Adrenal gland (tissue), 12 donors: ENCODE data around the gene FAF1. TPM values are rescaled to one million over a fixed set of nuclear protein-coding genes. Genes with fewer than 3 reads are reported as not detected.

Experiments
- DNase-seq, 7 donors: peaks; one replicate each; pipeline ENCODE4 v3.0.0-alpha.2; 2019 to 2020
- H3K27ac ChIP-seq, 5 donors: fragments of 200-600 bp; sonication (generic) in 4 of 5; 1 replicate in 3 of 5; 2 replicates in 2 of 5; pipeline versions ENCODE4 v1.5.1 to v1.8.0; 2016 to 2020; ENCODE audit warnings: mild to moderate bottlenecking in 1 of 5
- H3K27me3 ChIP-seq: fragments of 200-600 bp; 2 replicates; pipeline ENCODE4 v1.8.0; 2021
- H3K36me3 ChIP-seq, 2 donors: fragments of 200-600 bp; replicated peaks in 1 of 2; 1 replicate in 1 of 2; 2 replicates in 1 of 2; pipeline versions ENCODE4 v1.5.1 to v1.8.0; 2018 to 2022
- H3K4me1 ChIP-seq, 2 donors: fragments of 200-600 bp; replicated peaks in 1 of 2; 1 replicate in 1 of 2; 2 replicates in 1 of 2; pipeline versions ENCODE4 v1.5.1 to v1.8.0; 2018 to 2021
- H3K4me3 ChIP-seq, 4 donors: fragments of 200-600 bp; sonication (generic) in 3 of 4; one replicate each; pipeline ENCODE4 v1.5.1; 2016 to 2018
- H3K9me3 ChIP-seq, 3 donors: fragments of 200-600 bp; sonication (generic) in 1 of 3; replicated peaks in 1 of 3; 1 replicate in 2 of 3; 2 replicates in 1 of 3; pipeline versions ENCODE4 v1.5.1 to v1.8.0; 2016 to 2021
- CTCF ChIP-seq, 6 experiments: fragments of 450-650 bp in 4 of 6; fragments of 200-600 bp in 2 of 6; sonication (generic) in 1 of 6; IDR thresholded peaks; 1 replicate in 5 of 6; 2 replicates in 1 of 6; pipeline versions ENCODE4 v1.5.1 to v1.8.0; 2016 to 2021; ENCODE audit warnings: antibody characterized with exemption in 6 of 6, mild to moderate bottlenecking in 2 of 6, moderate library complexity in 1 of 6
- POLR2A ChIP-seq, 2 donors: fragments of 450-650 bp; IDR thresholded peaks; one replicate each; pipeline ENCODE4 v1.6.1; 2017; ENCODE audit warnings: antibody characterized with exemption in 2 of 2, mild to moderate bottlenecking in 2 of 2, moderate library complexity in 1 of 2
- WGBS, 4 donors: extraction: QIAGEN DNeasy Blood & Tissue Kit in 2 of 4; methylation state at CpG; one replicate each; pipeline versions ENCODE4 v1.1.5 to v1.1.7; 2013 to 2017; 5-methylcytosine and 5-hydroxymethylcytosine counted together
- intact Hi-C, 2 donors: fragments of 100-400 bp; cut with DNase I; formaldehyde crosslinking; loops; one replicate each; pipeline versions ENCODE4 v1.14.1 to v1.15.0; 2022 to 2023
- polyA plus RNA-seq, 3 donors: library from polyadenylated mRNA; stranded (reverse); fragments of 200-250 nt in 2 of 3; fragments of 350-450 nt in 1 of 3; fragmentation: Illumina TruSeq in 1 of 3; extraction: RNeasy Lipid Tissue Mini Kit (QIAGEN cat#74804) in 1 of 3; gene quantifications; one replicate each; pipeline ENCODE4 v1.2.3, GENCODE V29; 2013 to 2014
- total RNA-seq, 9 donors: library from RNA; depleted of rRNA in 4 of 9; stranded (reverse); fragments of >200 nt in 4 of 9; fragments of 120-200 nt in 1 of 9; fragmentation: NEBNext Ultra II Directional in 1 of 9; extraction: Animal tissue kit (Norgen Biotek cat#: 25700) in 1 of 9; gene quantifications; one replicate each; pipeline versions ENCODE4 v1.1.0 to v1.2.4, GENCODE V29; 2013 to 2023
- donor health status: healthy with polysubstance abuse.
- donor health status: Bipolar disorder and iron deficiency.
- donor health status: DM: yes; HTN: yes; CAD: no.
- donor health status: DM: no; HTN: no; CAD: no.
- donor health status: DM: no; HTN: no; CAD: no.
- donor health status: DM: yes; HTN: yes; CAD: no.

The FAF1 gene
- total and polyA plus RNA-seq, 12 donors, result 23.4 to 88.4 (median 44.5) TPM

GRCh38 chr1:50430010-50430405, 530.1 kb downstream of the FAF1 start:
- Histone ChIP-seq H3K9me3 (no peaks in the 10 kb centered on the region), H3K4me1 (peaks cover 0 to 16% of the 10 kb centered on the region in 2 donors), H3K27ac (no peak overlapping the region), H3K36me3 (no peaks in the 10 kb centered on the region), H3K4me3 (no peak overlapping the region), H3K27me3 (peaks cover 67% of the 10 kb centered on the region)
- no peak for TF ChIP-seq POLR2A (IDR thresholded peaks at IDR 0.05)
- TF ChIP-seq CTCF (IDR thresholded peaks at IDR 0.05), result no peak
- WGBS, 4 donors, result 19 to 29% (median 27%) methylated on average over 5 of the region's 5 CpGs
- intact Hi-C loops, result no loop called here
- no peak for DNase-seq

- Histone ChIP-seq H3K27ac (no peak overlapping the region), H3K27me3 (peaks cover 86% of the 10 kb centered on the region), H3K9me3 (no peaks in the 10 kb centered on the region), H3K4me3 (no peak overlapping the region), H3K4me1 (peaks cover 4 to 31% of the 10 kb centered on the region in 2 donors), H3K36me3 (no peaks in the 10 kb centered on the region)
- TF ChIP-seq CTCF (IDR thresholded peaks at IDR 0.05), result no peak
- TF ChIP-seq POLR2A (IDR thresholded peaks at IDR 0.05), result no peak
- DNase-seq, result no peak
- intact Hi-C loops, result no loop called here
- 6 to 10% (median 8%) methylated on average over 12 to 35 of the region's 35 CpGs for WGBS, 4 donors
These were observed 532.0 kb downstream of the FAF1 start for GRCh38 chr1:50427818-50428779.

GRCh38 chr1:50427086-50427817, 532.8 kb downstream of the FAF1 start:
- H3K27ac ChIP-seq, result no peak overlapping the region
- no peaks in the 10 kb centered on the region for H3K9me3 ChIP-seq
- H3K27me3 ChIP-seq, result peaks cover 95% of the 10 kb centered on the region
- intact Hi-C loops, result no loop called here
- WGBS, 4 donors, result 5 to 11% (median 7%) methylated on average over 10 to 44 of the region's 44 CpGs
- H3K4me3 ChIP-seq, result no peak overlapping the region
- H3K36me3 ChIP-seq, result no peaks in the 10 kb centered on the region
- TF ChIP-seq POLR2A (IDR thresholded peaks at IDR 0.05) (no peak), CTCF (IDR thresholded peaks at IDR 0.05) (no peak)
- H3K4me1 ChIP-seq, result peaks cover 4 to 36% of the 10 kb centered on the region in 2 donors
- DNase-seq, result no peak

- no peaks in the 10 kb centered on the region for H3K36me3 ChIP-seq
- H3K27ac ChIP-seq, result no peak overlapping the region
- no peak for TF ChIP-seq POLR2A (IDR thresholded peaks at IDR 0.05)
- no peak for TF ChIP-seq CTCF (IDR thresholded peaks at IDR 0.05)
- intact Hi-C loops, result no loop called here
- H3K4me3 ChIP-seq, result no peak overlapping the region
- no peaks in the 10 kb centered on the region for H3K9me3 ChIP-seq
- DNase-seq, result no peak
- peaks cover 4 to 36% of the 10 kb centered on the region in 2 donors for H3K4me1 ChIP-seq
- peaks cover 97% of the 10 kb centered on the region for H3K27me3 ChIP-seq
- 3 to 9% (median 5%) methylated on average over 13 to 28 of the region's 28 CpGs for WGBS, 4 donors
These were observed 533.4 kb downstream of the FAF1 start for GRCh38 chr1:50426702-50427085.
